Stimulated activated CD4-positive, alpha-beta T cell treated with anti-CD3 and anti-CD28 coated beads, Interleukin-1b, Interleukin-23, amount 100 ng/mL, for 1 hour (primary cell): ENCODE data around the gene IRGQ.

Experiments used
- DNase-seq, 2 donors: peaks; one replicate each; pipeline ENCODE4 v3.0.0-alpha.2; 2020; ENCODE audit warnings: low read depth in 2 of 2

IRGQ gene

DNA sequence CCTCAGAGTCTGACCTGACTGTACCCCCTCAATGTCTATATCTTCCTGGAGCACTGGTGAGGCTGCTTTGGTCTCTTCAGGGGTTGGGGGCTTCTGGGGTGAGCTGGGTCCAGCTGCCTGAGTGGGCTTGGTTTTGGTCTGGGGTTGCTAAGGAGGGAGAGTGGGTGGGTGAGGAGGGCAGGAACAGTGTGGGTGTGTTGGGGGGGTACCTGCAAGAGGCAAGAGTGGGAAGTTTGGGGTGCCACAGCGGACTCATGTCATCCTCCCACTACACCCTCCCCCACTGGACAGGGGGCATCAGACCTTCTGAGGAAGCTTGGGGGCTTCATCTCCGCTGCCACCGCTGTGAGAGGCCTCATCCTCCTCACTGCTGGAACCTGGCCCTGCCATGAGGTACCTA, 49.4 kb downstream of the IRGQ start:
- no peak for DNase-seq

DNA sequence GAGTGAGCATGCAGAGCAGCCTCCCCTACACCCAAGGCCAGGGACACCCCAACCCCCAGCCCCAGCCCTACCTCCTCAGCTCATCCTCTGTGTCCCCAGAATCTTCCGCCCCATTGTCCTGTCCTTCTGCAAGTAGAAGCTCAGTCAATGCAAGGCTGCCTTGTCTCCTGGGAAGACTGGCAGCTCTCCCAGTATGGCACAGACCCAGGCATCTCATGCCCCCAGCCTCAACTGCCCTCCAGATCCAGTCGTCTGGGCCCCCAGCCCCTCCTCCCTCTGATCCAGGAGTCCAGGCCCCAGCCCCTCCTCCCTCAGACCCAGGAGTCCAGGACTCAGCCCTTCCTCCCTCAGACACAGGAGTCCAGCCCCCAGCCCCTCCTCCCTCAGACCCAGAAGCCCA, 50.0 kb downstream of the IRGQ start:
- DNase-seq, result no peak

DNA sequence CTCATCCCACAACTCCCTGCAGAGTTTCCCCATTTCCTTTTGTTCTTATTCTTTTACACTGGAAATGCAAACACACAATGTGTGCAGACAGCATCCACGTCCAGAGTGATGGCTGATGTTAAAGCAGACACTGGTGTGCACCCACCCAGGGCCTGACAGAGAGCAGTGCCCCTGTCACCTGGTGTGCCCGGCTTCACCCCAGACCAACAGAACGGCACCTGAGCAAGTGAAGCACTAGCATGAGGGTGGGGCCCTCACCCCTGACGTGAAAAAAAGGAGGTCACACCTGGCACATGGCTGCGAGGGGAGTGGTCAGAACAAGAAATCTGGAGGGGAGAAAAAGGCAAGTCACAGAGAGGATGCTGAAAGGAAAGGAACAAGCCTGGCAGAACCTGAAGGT, 50.7 kb downstream of the IRGQ start:
- no peak for DNase-seq

DNA sequence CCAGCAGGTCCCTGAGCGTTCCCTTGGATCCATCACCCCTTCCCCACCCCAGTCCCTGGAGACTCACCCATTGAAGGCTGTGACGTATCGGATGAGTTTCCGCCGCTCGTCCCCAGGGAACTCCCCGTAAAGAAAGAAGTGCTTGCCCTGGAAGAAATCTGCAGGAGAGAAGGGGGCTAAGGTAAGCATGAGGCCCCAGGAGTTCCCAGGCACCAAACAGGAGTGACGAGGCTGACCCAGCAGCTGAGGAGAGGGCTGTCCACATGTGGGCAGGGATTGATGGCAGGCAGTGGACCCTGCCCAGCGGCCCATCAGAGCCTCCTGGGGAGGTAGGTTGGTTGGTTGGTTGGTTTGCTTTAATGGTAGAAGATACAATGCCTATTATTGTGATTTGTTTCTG, 51.9 kb downstream of the IRGQ start:
- no peak for DNase-seq

DNA sequence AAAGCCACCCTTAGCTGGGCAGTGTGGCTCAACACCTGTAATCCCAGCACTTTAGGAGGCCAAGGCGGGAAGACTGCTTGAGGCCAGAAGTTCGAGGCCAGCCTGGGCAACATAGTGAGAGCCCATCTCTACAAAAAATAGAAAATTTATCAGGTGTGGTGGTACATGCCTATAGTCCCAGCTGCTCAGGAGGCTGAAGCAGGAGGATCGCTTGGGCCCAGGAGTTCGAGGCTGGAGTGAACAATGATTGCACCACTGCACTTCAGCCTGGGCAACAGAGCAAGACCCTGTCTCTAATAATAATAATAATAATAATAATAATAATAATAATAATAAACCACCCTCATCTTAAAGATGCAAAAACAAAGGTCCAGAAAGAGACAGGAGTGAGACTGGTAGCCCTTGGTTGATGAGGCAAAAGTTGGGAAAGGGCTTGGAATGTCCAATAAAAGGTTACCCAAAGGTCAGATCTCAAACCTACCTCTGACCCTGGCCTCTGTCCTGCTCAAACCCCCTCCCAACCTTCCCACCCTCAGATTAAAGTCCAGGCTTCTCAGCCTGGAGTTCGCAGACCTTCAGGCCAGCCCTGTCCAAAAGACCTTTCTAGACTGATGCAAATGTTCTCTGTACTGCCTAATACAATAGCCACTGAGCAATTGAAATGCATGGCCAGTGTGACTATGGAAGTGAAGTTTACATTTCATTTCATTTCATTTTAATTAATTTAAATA, 53.8 kb downstream of the IRGQ start:
- no peak for DNase-seq

DNA sequence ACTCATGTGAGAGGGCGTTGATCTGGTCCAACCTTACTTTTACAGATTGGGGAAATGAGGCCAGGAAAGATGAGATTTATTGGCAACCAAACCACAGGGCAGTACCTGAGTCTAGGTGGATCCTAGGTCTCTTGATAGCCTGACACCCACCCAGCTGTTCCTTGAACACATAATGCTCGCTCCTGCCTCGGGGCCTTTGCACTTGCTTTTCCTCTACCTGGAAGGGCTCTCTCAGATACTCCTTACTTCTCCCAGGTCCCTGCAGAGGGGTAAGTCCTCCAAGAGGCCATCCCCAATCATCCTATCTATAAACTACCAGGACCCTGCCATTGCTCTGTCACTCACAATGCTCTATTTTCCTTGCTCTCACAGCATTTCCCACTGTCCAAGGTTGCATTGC, 55.6 kb downstream of the IRGQ start:
- DNase-seq, result no peak

DNA sequence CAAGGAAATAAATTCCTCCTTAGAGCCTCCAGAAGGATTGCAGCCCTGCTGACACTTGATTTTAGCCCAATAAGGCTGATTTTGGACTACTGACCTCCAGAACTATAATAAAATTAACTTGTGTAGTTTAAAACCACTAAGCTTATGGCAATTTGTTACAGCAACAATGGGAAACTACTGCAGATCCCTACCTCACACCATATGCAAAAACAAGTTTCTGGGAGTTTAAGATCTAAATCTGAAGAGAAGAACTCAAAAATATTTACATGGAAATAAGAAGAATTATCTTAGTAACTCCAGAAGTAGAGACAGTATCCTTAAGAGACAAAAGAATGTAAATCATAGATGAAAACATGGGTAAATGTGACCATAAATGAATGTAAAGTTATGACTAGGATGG, 57.0 kb downstream of the IRGQ start:
- no peak for DNase-seq

DNA sequence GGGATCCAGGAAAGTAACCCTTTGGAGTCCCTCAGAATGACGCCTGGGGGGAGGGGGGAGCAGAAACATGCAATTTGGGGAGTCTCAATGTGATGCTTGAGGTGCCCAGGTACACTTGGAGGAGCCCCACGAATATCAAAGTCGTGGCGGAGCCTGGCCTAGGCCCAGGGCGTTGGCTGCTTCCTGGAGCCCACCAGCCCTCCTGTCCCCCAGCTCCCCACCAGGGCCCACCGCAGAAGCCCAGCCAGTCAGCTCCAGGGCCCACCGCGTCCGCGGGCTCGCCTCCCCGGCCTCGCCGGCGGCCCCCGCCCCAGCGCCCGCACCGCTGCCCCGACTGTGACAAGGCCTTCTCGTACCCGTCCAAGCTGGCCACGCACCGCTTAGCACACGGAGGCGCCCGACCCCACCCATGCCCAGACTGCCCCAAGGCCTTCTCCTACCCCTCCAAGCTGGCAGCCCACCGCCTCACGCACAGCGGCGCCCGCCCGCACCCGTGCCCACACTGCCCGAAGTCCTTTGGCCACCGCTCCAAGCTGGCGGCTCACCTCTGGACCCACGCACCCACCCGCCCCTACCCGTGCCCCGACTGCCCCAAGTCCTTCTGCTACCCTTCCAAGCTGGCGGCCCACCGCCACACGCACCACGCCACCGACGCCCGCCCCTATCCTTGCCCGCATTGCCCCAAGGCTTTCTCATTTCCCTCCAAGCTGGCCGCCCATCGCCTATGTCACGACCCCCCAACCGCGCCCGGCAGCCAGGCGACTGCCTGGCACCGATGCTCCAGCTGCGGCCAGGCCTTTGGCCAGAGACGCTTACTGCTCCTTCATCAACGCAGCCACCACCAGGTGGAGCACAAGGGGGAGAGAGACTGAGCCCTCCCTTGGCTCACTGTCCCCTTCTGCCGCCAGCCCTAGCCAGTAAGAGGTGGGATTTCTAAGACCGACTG, 60.8 kb downstream of the IRGQ start:
- DNase-seq, result no peak
